Activated CD8-positive, alpha-beta T cell treated with anti-CD3 and anti-CD28 coated beads, Interleukin-2, amount 10 ng/mL, durations not matched to agents 7 days and 5 days (primary cell): Measurements from ENCODE around the gene ASAP3. TPM values are rescaled to one million over a fixed set of nuclear protein-coding genes. Genes with fewer than 3 reads are reported as not detected.
A peak's percentile ranks its signal among the peaks of the same experiment; 100 is the strongest.

ENCODE experiments used
- ATAC-seq: fragments of 150-1000 bp; cut with Tn5 transposase; one replicate; pipeline ENCODE4 v1.10.0; 2021; ENCODE audit warnings: moderate library complexity
- CTCF ChIA-PET: fragments of 350-600 bp; sonication (Branson Sonifier 250); formaldehyde crosslinking; loops from one replicate; lab custom pipeline; 2021; ENCODE audit warnings: antibody characterized with exemption; lab: Charles Lee
- POLR2A ChIA-PET: fragments of 350-600 bp; sonication (Branson Sonifier 250); formaldehyde crosslinking; loops from one replicate; lab custom pipeline; 2021; ENCODE audit warnings: antibody characterized with exemption; lab: Charles Lee
- DNase-seq: peaks from one replicate; pipeline ENCODE4 v3.0.0-alpha.2; 2020
- H3K27ac Mint-ChIP-seq: one replicate; pipeline ENCODE4 v1.8.0; 2021; ENCODE audit warnings: mild to moderate bottlenecking, mixed read lengths
- H3K27me3 Mint-ChIP-seq: one replicate; pipeline ENCODE4 v1.8.0; 2021; ENCODE audit warnings: low read depth, mixed read lengths
- H3K36me3 Mint-ChIP-seq: one replicate; pipeline ENCODE4 v1.8.0; 2021; ENCODE audit warnings: low read depth, mixed read lengths
- H3K4me1 Mint-ChIP-seq: one replicate; pipeline ENCODE4 v1.8.0; 2021; ENCODE audit warnings: low read depth, mixed read lengths
- H3K4me3 Mint-ChIP-seq: one replicate; pipeline ENCODE4 v1.8.0; 2021; ENCODE audit warnings: mild to moderate bottlenecking, mixed read lengths
- H3K9me3 Mint-ChIP-seq: one replicate; pipeline ENCODE4 v1.8.0; 2022; ENCODE audit warnings: mixed read lengths; ENCODE audit not compliant: insufficient read depth
- total RNA-seq, 2 experiments: library from RNA; stranded (reverse); gene quantifications; one replicate each; pipeline ENCODE4 v1.2.3, GENCODE V29; 2021

ASAP3 gene
- total RNA-seq, 2 experiments from 2014 or later = 0.24 to 0.83 TPM

GRCh38 chr1:23461050-23461449, 22.9 kb downstream of the ASAP3 start:
- no peaks in the 10 kb centered on the region for H3K36me3 Mint-ChIP-seq
- ChIA-PET CTCF (interaction anchor here (3.0 kb wide), 1 partner anchor 36 kb away, joined by 11 read pairs; no protein-coding TSS in a partner anchor), POLR2A (no interaction called here)
- H3K9me3 Mint-ChIP-seq = no peaks in the 10 kb centered on the region
- DNase-seq (no peak), ATAC-seq (no peak)
- H3K27me3 Mint-ChIP-seq = peaks cover 10% of the 10 kb centered on the region
- no peak overlapping the region for H3K27ac Mint-ChIP-seq
- H3K4me3 Mint-ChIP-seq = no peak overlapping the region
- peaks cover 5% of the 10 kb centered on the region for H3K4me1 Mint-ChIP-seq

GRCh38 chr1:23460519-23460918, 23.5 kb downstream of the ASAP3 start:
- ATAC-seq = no peak
- CTCF ChIA-PET = interaction anchor here (3.0 kb wide), 1 partner anchor 37 kb away, joined by 11 read pairs; no protein-coding TSS in a partner anchor

GRCh38 chr1:23459338-23459757, 24.6 kb downstream of the ASAP3 start:
- Mint-ChIP-seq H3K27ac (no peak overlapping the region), H3K36me3 (no peaks in the 10 kb centered on the region), H3K9me3 (no peaks in the 10 kb centered on the region), H3K4me1 (peaks cover 8% of the 10 kb centered on the region), H3K27me3 (peaks cover 10% of the 10 kb centered on the region), H3K4me3 (no peak overlapping the region)
- ATAC-seq = no peak
- CTCF ChIA-PET = interaction anchor here (1.0 to 3.0 kb wide), 3 partner anchors 38 to 176 kb away, joined by 3 to 11 read pairs (median 3); no protein-coding TSS in a partner anchor
- no peak for DNase-seq
- POLR2A ChIA-PET = no interaction called here

More at GRCh38 chr1:23460519-23460918, 23.5 kb downstream of the ASAP3 start:
- DNase-seq = no peak
- peaks cover 10% of the 10 kb centered on the region for H3K27me3 Mint-ChIP-seq
- no peaks in the 10 kb centered on the region for H3K9me3 Mint-ChIP-seq
- H3K36me3 Mint-ChIP-seq = no peaks in the 10 kb centered on the region
- POLR2A ChIA-PET = no interaction called here
- H3K4me3 Mint-ChIP-seq = no peak overlapping the region
- no peak overlapping the region for H3K27ac Mint-ChIP-seq
- H3K4me1 Mint-ChIP-seq = peaks cover 7% of the 10 kb centered on the region

- ChIA-PET CTCF (no interaction called here), POLR2A (no interaction called here)
- no peak overlapping the region for H3K27ac Mint-ChIP-seq
- DNase-seq = no peak
- H3K27me3 Mint-ChIP-seq = peaks cover 15% of the 10 kb centered on the region
- no peaks in the 10 kb centered on the region for H3K36me3 Mint-ChIP-seq
- no peak overlapping the region for H3K4me3 Mint-ChIP-seq
- ATAC-seq = no peak
- no peaks in the 10 kb centered on the region for H3K9me3 Mint-ChIP-seq
- H3K4me1 Mint-ChIP-seq = peaks cover 18% of the 10 kb centered on the region
Observed at GRCh38 chr1:23456226-23456625, 27.8 kb downstream of the ASAP3 start.

GRCh38 chr1:23453455-23454000, 30.5 kb downstream of the ASAP3 start:
- Mint-ChIP-seq H3K36me3 (no peaks in the 10 kb centered on the region), H3K27ac (no peak overlapping the region), H3K27me3 (peaks cover 12% of the 10 kb centered on the region), H3K9me3 (no peaks in the 10 kb centered on the region), H3K4me1 (peaks cover 18% of the 10 kb centered on the region), H3K4me3 (no peak overlapping the region)
- no peak for ATAC-seq
- CTCF ChIA-PET = no interaction called here
- POLR2A ChIA-PET = no interaction called here
- DNase-seq = no peak

GRCh38 chr1:23452011-23452411, 32.0 kb downstream of the ASAP3 start:
- ATAC-seq (peak; percentile 27), DNase-seq (peak; percentile 33)
- CTCF ChIA-PET = interaction anchor here (1.1 kb wide), 1 partner anchor 45 kb away, joined by 3 read pairs; no protein-coding TSS in a partner anchor
- POLR2A ChIA-PET = no interaction called here
- no peaks in the 10 kb centered on the region for H3K36me3 Mint-ChIP-seq
- H3K4me1 Mint-ChIP-seq = peaks cover 18% of the 10 kb centered on the region
- H3K27ac Mint-ChIP-seq = no peak overlapping the region
- no peaks in the 10 kb centered on the region for H3K9me3 Mint-ChIP-seq
- no peak overlapping the region for H3K4me3 Mint-ChIP-seq
- peaks cover 12% of the 10 kb centered on the region for H3K27me3 Mint-ChIP-seq

- POLR2A ChIA-PET = no interaction called here
Observed at GRCh38 chr1:23451441-23451840, 32.5 kb downstream of the ASAP3 start.

GRCh38 chr1:23450894-23451293, 33.1 kb downstream of the ASAP3 start:
- ATAC-seq (no peak), DNase-seq (no peak)
- H3K4me1 Mint-ChIP-seq = peaks cover 13% of the 10 kb centered on the region
- no peak overlapping the region for H3K4me3 Mint-ChIP-seq
- H3K9me3 Mint-ChIP-seq = no peaks in the 10 kb centered on the region
- POLR2A ChIA-PET = no interaction called here
- peaks cover 7% of the 10 kb centered on the region for H3K27me3 Mint-ChIP-seq
- no peaks in the 10 kb centered on the region for H3K36me3 Mint-ChIP-seq
- H3K27ac Mint-ChIP-seq = no peak overlapping the region
- CTCF ChIA-PET = interaction anchor here (1.1 kb wide), 1 partner anchor 46 kb away, joined by 3 read pairs; no protein-coding TSS in a partner anchor

More at GRCh38 chr1:23451441-23451840, 32.5 kb downstream of the ASAP3 start:
- ATAC-seq (no peak), DNase-seq (no peak)
- Mint-ChIP-seq H3K4me1 (peaks cover 17% of the 10 kb centered on the region), H3K27ac (no peak overlapping the region), H3K27me3 (peaks cover 9% of the 10 kb centered on the region), H3K36me3 (no peaks in the 10 kb centered on the region), H3K4me3 (no peak overlapping the region), H3K9me3 (no peaks in the 10 kb centered on the region)
- CTCF ChIA-PET = interaction anchor here (1.1 kb wide), 1 partner anchor 45 kb away, joined by 3 read pairs; no protein-coding TSS in a partner anchor

- Mint-ChIP-seq H3K4me1 (peaks cover 10% of the 10 kb centered on the region), H3K36me3 (no peaks in the 10 kb centered on the region), H3K9me3 (no peaks in the 10 kb centered on the region), H3K4me3 (no peak overlapping the region), H3K27me3 (peaks cover 7% of the 10 kb centered on the region), H3K27ac (no peak overlapping the region)
- CTCF ChIA-PET = interaction anchor here (0.8 to 1.0 kb wide), 2 partner anchors 47 to 90 kb away, joined by 3 read pairs; no protein-coding TSS in a partner anchor
- POLR2A ChIA-PET = no interaction called here
- ATAC-seq (no peak), DNase-seq (no peak)
Observed at GRCh38 chr1:23449958-23450357, 34.0 kb downstream of the ASAP3 start.

- Mint-ChIP-seq H3K4me1 (peaks cover 10% of the 10 kb centered on the region), H3K27me3 (peaks cover 7% of the 10 kb centered on the region), H3K36me3 (no peaks in the 10 kb centered on the region), H3K4me3 (no peak overlapping the region), H3K9me3 (no peaks in the 10 kb centered on the region), H3K27ac (no peak overlapping the region)
- ATAC-seq (no peak), DNase-seq (no peak)
- CTCF ChIA-PET = interaction anchor here (0.8 to 1.0 kb wide), 2 partner anchors 48 to 90 kb away, joined by 3 read pairs; no protein-coding TSS in a partner anchor
- POLR2A ChIA-PET = no interaction called here
Observed at GRCh38 chr1:23449306-23449705, 34.7 kb downstream of the ASAP3 start.

- no peak overlapping the region for H3K4me3 Mint-ChIP-seq
Observed at GRCh38 chr1:23448846-23449245, 35.1 kb downstream of the ASAP3 start.

GRCh38 chr1:23446661-23447310, 37.2 kb downstream of the ASAP3 start:
- DNase-seq (no peak), ATAC-seq (no peak)
- POLR2A ChIA-PET = no interaction called here
- no peaks in the 10 kb centered on the region for H3K36me3 Mint-ChIP-seq
- CTCF ChIA-PET = no interaction called here
- no peaks in the 10 kb centered on the region for H3K9me3 Mint-ChIP-seq
- H3K4me1 Mint-ChIP-seq = peaks cover 3% of the 10 kb centered on the region
- H3K27me3 Mint-ChIP-seq = peaks cover 9% of the 10 kb centered on the region
- H3K27ac Mint-ChIP-seq = no peak overlapping the region
- no peak overlapping the region for H3K4me3 Mint-ChIP-seq

More at GRCh38 chr1:23448846-23449245, 35.1 kb downstream of the ASAP3 start:
- Mint-ChIP-seq H3K27ac (no peak overlapping the region), H3K4me1 (peaks cover 10% of the 10 kb centered on the region), H3K9me3 (no peaks in the 10 kb centered on the region), H3K27me3 (peaks cover 7% of the 10 kb centered on the region), H3K36me3 (no peaks in the 10 kb centered on the region)
- ATAC-seq (no peak), DNase-seq (no peak)
- ChIA-PET POLR2A (no interaction called here), CTCF (interaction anchor here (0.8 to 1.0 kb wide), 2 partner anchors 48 to 91 kb away, joined by 3 read pairs; no protein-coding TSS in a partner anchor)
